Upper lobe of left lung (tissue), 4 donors: Measurements from ENCODE around the gene AKAP6.

Source experiments
- CTCF ChIP-seq, 6 experiments: fragments of 450-650 bp in 4 of 6; fragments of 200-600 bp in 2 of 6; sonication (generic) in 2 of 6; IDR thresholded peaks; one replicate each; pipeline ENCODE4 v1.5.1; 2016 to 2019; ENCODE audit warnings: antibody characterized with exemption in 6 of 6
- EP300 ChIP-seq, 4 donors: sonication (generic); formaldehyde crosslinking; IDR thresholded peaks; one replicate each; pipeline ENCODE4 v1.5.1; 2017; ENCODE audit warnings: antibody characterized with exemption in 4 of 4, control low read depth in 2 of 4
- POLR2A ChIP-seq, 4 donors: fragments of 450-650 bp; IDR thresholded peaks; one replicate each; pipeline ENCODE4 v1.5.1; 2016 to 2017; ENCODE audit warnings: antibody characterized with exemption in 4 of 4, mild to moderate bottlenecking in 2 of 4
- POLR2AphosphoS5 ChIP-seq, 2 donors: sonication (generic); formaldehyde crosslinking; IDR thresholded peaks; one replicate each; pipeline ENCODE4 v1.5.1; 2017; ENCODE audit warnings: antibody characterized with exemption in 2 of 2

GRCh38 chr14:32404784-32405573, 75.9 kb downstream of the AKAP6 start:
- TF ChIP-seq CTCF (IDR thresholded peaks at IDR 0.05) (no peak), POLR2AphosphoS5 (IDR thresholded peaks at IDR 0.05) (no peak), EP300 (IDR thresholded peaks at IDR 0.05) (no peak), POLR2A (IDR thresholded peaks at IDR 0.05) (no peak)
